HPDE6-E6E7 (cell line): ENCODE results near the gene MTIF2.
"Not testable (repeated sequence)": the region's sequence is repeated elsewhere in the genome, so short reads cannot be mapped to it uniquely, and the experiment has no call there.

ENCODE experiments used
- DNase-seq: peaks from one replicate; pipeline ENCODE4 v3.0.0; 2011; ENCODE audit warnings: missing footprints; ENCODE audit errors: extremely low spot score

MTIF2 gene

DNA sequence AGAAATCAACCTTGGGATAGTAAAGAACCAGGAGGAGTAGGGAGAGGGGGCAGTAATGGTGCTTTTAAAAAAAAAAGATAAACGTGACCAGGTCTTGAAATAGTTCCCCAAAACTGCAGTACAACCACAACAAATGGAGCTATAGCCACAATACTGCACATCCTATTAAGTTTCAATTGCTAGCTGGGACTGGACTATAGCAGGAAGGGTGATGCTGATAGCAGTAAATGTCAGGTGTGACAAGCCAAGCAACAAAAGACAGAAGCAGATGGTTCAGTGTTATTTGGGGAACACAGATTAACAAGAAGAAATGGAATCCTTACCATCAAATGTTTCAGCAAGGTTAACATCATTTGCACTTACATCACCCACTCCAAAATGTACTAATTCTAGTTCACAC lies 26.4 kb downstream of the MTIF2 start:
- DNase-seq: no peak

DNA sequence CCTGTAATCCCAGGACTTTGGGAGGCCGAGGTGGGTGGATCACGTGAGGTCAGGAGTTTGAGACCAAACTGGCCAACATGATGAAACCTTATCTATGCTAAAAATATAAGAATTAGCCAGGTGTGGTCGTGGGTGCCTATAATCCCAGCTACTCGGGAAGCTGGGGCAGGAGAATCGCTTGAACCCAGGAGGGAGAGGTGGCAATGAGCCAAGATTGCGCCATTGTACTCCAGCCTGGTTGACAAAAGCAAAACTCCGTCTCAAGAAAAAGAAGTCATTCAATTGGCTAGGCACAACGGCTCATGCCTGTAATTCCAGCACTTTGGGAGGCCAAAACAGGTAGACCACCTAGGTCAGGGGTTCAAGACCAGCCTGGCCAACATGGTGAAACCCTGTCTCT lies 27.4 kb downstream of the MTIF2 start:
- DNase-seq: not testable (repeated sequence)

DNA sequence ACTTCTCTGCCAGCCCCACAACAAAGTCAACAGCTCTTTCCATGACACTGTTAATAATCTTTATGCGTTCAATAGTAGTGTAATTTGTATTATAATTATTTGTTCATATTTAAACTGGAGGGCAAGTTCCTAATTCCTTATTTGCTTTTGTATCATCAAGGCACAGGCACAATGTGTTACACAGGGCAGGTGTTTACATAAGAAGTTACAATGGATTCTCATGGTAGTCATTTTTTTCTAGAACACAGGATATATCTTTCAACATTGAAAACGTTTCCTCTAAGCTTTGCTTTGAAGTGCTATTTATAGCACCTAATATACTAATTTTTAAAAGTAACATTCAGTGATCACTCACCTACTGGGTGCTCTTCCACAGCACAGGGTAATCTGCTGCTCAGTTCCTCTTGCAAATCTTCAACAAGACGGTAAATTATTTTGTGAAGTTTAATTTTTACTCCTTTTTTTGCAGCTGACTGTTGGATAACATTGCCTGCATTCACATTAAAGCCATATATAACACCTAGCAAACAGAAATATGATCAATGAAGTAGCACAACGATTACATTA lies 29.3 kb downstream of the MTIF2 start:
- no peak for DNase-seq

DNA sequence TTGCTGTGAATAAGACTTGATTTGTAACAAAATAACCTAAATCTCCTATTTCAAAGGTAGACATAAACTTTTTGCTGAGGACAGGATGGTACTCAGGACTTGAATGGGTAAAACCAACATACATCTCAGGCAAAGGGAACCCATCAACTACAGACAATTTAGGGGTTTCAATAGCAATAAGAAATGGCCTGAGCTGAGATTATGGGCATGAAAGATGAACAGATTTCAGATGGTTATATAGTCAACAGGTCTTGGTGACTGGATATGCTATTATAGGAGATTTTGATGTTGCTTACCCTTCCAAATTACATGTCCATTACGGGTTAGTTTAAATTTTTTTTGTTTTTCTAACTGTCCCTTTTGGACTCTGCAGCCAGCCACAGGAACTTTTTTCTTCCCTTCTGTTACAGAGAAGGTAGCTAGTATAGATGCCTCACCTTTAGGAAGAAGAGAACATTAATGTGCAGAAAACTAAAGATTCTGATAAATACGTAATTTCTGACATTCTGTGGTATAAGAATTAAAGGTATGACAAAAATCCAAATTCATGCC lies 32.0 kb downstream of the MTIF2 start:
- no peak for DNase-seq

DNA sequence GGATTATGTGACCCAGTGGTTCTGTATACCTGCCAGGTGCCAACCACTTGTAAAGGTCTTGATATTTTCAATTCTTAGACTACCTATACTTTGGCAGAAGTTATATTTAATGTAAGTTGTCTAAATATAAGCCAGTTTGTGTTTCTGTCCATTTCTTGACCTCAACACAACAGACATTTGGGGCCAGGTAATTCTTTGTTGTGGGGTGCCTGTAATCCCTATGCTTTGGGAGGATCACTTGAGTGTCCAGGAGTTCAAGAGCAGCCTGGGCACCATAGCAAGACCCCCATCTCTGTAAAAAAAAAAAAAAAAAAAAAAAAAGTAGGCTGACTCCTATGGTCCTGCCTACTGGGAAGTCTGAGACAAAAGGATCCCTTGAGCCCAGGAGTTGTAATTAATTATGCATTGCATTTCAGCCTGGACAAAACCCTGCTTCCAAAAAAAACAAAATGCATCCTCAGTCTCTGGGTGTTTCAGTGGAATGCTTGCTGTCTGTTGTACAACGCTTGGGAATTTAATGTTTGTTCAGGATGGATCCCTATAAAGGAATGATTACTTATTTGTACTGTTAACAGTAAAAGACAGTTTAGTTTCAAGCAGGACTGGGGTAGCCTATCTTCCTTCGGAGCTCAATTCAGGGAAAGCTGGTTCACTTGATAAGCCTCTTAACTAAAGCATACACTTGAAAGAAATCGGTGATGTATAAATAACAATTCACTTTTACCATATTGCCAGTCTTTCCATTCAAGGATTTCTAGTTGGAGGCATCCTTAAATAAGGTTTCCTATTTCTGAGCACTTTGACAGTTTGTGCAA lies 33.1 kb downstream of the MTIF2 start:
- DNase-seq: no peak

DNA sequence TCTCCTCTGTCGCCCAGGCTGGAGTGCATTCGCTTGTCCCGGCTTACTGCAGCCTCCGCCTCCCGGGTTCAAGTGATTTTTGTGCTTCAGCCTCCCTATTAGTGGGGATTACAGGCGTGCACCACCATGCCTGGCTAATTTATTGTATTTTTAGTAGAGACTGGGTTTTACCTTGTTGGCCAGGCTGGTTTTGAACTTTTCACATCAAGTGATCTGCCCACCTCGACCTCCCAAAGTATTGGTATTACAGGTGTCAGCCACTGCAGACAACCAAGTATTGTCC lies 35.4 kb downstream of the MTIF2 start:
- DNase-seq: no peak

DNA sequence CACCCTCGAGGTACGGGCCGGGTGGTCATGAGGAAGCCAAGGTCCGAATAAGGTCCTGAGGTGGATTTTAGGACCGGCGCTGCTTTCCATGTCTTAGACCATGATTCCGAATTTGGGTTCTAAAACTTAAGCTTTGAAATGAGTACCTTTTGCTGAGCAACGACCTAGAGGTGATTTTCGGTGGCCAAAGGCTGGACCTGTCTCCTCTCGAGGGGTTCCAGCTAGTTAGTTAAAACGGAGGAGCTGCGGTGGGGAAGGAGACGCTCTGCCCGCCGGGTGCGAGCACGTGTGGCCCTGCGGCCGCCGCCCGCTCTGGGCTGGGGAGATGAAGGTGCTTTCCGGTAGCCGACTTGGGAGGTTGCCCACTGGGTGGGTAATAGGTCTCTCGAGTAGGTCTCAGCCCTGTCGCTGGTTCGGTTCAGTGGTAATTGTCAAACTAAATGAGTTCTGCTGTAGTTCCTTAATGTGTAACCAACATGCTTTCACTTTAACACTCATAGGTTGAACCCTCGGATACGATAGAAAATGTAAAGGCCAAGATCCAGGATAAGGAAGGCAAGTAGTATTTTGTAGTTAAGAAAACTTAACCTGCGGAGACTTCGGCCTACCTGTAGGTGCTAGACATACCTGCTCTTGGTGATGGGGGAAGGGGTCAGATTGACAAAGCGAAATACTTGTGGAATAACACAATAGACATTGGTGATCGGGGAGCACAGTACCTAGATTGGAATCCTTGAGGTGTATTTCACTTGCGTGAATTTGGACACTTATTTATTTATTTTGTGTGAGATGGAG lies 36.0 kb downstream of the MTIF2 start:
- DNase-seq: no peak

DNA sequence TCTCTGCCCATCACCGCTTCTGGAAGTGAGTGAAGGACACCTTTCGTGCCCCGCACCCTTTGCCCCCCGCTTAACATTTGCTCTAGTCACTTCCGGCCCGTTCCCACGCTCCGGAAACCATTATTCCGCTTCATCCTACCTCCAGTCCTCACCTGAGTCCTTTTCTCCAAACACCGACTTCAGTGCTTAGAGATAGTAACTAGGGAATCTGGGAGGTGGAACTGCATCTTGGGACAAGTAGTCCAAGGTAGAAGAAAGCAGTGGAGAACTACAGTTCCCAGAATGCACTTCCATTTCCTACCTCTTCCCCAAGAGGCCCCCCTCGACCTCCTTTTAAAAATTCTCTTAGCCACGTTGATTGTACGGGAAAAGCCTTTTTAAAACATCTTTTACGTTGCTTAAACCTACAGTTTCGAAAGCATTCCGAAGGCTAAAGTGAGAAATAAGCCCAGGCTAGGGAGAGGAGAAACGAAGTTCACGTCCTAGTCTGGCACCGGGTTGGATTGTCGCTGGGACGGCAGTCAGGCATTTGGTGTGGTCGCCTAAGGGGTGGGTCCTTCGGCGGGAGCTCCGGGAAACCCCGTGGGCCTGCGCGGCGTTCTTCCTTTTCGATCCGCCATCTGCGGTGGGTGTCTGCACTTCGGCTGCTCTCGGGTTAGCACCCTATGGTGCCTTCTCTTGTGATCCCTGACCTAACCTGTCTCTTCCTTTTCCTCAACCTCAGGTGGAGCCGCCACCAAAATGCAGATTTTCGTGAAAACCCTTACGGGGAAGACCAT lies 36.8 kb downstream of the MTIF2 start, which contains the start of the genes CLHC1 and RPS27A:
TSS of gene CLHC1 (minus strand) at position 210 of the 779 bp plus-strand sequence. CDS start 9,882 bp downstream, outside the sequence.
TSS of gene RPS27A (plus strand) at position 605 of the 779 bp plus-strand sequence. CDS start at position 742, 137 bp downstream.
- DNase-seq: peak; percentile 91

DNA sequence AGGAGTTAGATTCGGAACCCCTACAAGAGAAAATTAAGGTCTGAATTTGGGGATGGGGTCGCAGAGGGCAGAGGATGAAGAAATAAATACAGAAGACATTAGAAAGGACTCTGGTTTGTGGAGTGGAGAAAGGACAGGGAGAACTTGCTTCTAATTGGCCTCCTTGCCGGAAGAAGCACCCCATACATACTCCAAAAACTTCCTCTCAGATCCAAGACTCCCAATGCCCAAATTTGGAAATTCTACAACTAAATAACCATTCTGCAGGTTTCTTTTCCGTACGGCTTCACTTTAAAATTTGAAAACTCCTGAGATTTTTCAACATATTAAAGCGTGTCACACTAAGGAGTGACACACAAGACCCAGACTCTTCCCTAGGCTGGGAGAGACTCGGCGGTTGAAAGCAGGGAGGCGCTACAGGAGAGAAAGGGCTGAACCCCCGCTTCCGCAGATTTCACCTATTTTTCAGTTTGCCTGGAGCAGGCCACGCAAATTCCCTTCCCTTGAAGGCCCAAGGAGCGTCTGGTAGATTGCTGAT lies 37.4 kb downstream of the MTIF2 start:
- peak; percentile 25 for DNase-seq

DNA sequence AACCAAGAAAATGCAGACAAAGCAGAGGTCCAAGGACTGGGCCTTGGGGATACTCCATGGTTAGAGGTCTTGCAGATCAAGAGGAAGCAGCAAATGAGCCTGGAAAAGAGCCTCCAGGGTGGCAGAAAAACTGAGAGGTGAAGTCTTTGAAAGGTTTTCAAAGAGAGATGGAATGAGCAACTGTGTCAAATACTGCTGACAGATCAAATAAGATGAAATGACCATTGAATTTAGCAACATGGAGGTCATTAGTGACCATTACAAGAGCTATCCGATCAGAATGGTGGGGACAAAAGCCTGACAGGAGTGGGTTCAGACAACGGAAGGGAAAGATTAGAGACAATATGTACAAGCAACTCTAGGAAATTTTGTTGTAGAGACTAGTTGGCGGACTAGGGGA lies 38.5 kb downstream of the MTIF2 start:
- no peak for DNase-seq

DNA sequence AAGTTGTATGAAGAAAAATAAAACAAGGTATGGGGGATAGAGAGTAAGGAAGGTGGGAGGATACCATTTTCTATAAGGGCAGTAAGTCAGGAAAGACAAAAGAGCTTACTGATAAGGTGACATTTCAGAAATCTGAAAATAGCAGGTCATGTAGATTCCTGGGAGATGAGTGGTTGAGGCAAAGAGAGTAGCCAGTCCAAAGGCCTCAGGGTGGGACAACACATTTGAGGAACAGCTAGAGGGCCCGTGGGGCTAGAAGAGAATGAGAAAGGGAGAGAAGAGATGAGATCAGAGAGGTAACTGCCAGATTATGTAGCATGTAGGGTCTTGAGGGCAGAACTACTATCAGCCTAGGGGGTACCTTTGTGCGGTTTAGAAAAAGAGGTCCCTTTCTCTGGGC lies 39.8 kb downstream of the MTIF2 start:
- DNase-seq: no peak

DNA sequence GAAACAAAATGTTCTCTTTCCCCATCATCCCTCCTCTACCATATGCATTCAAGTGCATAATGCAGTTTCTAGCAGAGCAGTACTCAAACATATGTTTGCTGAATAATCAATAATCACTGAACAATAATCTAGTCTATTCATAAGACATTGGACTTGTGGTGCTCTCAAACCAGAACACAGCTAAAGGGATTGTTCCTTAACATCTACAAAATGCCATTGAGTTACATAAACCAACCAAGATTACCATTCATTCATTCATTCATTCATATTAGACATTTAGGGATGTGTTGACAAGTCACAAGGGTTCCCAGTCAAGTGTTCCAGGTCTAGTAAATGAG lies 40.8 kb downstream of the MTIF2 start:
- DNase-seq: no peak

DNA sequence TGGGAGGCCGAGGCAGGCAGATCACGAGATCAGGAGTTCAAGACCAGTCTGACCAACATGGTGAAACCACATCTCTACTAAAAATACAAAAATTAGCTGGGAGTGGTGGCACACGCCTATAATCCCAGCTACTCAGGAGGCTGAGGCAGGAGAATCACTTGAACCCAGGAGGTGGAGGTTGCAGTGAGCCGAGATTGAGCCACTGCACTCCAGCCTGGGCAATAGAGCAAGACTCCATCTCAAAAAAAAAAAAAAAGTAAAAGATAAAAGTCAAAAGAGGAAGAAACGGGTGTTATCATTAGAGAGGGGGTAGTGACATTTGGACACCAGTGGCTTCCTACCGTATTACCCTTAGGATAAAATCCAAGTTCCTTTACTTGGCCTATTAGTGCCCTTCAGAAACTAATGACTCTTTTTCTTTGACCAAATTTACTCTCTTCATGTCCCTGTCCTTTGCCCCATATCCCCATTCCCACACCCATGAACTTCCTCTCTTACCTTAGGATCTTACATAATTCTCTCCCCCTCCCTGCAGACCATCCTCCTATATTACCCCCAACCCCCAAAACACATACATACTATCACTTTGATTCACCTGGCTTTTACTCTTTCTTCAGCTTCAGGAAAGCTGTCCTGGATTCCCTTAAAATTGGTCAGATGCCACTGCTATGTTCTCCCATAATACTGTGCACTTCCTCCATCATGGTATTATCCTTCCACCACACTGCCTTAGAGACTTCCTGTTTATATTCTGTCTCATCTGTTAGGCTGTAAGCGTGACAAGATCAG lies 41.4 kb downstream of the MTIF2 start:
- not testable (repeated sequence) for DNase-seq

DNA sequence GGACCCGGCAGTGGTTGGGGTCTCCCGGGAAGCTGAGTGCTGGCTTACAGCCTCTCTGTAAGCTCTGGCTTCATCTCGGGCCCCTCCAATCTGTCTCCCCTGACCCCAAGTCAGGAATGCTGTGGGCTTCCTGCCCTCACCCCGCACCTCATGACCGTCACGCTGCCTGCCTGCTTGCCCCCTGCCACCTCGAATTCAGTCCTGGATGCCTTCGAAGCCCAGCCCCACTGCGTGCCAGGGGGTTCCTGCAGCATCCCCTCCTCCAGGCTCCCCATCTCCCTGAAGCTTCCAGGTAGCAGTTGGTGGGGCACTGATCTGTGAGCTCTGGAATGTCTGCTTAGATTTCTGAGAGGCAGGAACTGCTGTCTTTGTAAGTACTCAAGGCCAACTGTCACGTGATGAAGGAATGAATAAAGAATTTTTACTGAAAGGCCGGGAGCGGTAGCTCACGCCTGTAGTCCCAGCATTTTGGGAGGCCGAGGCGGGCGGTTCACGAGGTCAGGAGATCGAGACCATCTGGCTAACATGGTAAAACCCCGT lies 43.5 kb downstream of the MTIF2 start:
- no peak for DNase-seq

DNA sequence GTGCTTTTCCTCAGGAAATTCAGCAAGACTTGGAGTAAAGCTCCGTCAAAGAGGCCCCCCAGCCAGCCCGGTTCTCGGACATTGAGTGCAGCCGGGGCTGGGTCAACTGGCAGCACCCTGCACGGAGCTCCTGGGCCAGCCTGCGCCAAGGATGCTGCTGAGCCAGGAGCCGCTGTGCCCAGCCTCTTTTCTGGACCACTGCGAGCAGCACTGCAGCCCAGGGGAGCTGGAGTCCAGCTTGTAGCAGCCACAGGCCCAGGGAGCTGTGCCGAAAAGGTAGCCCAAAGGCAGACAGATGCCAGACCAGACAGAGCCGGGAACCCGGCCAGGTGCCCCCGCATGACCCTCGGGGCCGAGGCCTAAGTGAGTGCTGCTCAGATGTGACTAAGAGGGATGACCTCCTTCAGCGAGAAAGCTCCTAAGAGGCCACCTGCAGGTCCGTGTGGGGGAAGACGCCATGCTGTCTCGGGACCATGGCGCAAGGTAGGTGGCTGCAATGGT lies 44.2 kb downstream of the MTIF2 start:
- DNase-seq: no peak

DNA sequence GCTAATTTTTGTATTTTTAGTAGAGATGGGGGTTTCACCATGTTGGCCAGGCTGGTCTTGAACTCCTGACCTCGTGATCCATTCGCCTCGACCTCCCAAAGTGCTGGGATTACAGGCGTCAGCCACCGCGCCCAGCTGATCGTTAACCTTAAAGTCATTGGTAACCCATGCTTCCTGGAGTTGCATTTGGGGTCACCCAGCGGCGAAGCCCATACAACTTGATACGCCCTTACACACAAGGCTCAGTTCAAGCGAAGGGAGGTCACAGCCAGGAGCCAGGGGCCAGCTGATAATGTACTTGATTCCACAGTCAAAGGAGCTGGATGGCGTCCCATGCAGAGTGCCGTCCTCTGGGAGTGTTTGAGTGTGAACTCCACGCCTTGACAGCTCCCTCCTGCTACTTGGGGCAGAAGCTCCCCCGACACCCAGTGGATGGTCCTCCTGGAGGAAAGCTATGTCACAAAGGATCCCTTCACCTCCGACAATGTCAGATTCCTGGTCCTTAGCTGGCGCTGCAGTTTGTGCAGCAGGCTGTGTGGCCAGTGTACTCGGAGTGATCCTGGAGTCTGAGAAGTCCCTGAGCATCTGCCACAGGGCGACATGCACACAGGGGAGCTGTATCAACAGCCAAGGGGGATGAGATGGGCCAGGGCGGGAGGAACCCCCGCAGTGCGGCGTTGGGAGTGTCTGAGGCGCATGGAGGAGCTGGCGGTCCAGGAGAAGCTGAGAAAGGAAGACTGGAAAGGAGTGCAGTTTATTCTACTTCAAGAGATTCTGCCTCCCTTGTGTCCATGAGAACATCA lies 44.9 kb downstream of the MTIF2 start:
- DNase-seq: no peak

DNA sequence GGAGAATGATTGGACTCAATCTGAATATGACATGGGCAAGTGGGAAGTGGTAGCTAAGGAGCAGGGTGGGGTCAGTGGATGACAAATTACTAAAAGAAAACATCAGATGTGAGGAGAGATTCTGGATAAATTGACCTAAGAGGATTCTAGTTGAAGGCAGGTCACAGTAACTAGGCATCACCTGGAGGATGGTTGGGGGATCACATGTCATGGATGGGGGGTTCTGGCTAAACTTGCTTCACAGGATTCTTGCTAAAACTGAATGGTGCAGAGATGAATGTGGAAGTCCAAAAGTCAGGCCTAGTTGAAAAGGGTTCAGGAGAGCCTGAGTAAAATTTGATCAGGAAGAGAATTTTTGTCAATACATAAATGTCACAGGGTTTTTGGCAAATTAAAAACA lies 55.2 kb downstream of the MTIF2 start:
- no peak for DNase-seq

DNA sequence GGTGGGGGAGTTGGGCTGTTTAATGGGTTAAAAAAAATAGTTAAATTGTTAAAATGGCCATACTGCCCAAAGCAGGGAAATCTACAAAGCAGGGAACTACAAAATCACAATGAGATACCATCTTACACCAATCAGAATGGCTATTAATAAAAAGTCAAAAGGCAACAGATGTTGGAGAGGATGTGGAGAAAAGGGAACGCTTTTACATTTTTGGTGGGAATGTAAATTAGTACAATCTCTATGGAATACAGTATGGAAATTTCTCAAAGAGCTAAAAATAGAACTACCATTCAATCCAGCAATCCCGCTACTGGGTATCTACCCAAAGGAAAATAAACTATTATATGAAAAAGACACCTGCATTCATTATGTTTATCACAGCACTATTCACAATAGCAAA lies 64.1 kb downstream of the MTIF2 start:
- DNase-seq: no peak

DNA sequence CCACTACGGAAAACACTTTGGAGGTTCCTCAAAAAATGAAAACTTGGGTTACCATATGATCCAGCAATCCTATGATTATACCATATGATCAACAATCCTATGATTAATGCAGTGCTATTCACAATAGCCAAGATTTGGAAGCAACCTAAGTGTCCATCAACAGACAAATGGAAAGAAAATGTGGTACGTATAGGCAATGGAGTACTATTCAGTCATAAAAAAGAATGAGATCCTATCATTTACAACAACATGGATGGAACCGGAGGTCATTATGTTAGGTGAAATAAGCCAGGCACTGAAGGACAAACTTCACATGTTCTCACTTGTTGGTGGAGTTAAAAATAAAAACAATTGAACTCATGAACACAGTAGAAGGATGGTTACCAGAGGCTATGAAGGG lies 64.5 kb downstream of the MTIF2 start:
- DNase-seq: no peak
